HG03060 (cell line): Measurements from ENCODE around the gene TFAM.
A peak's percentile ranks its signal among the peaks of the same experiment; 100 is the strongest.

Experiments
- ATAC-seq: cut with Tn5 transposase; IDR thresholded peaks from one replicate; pipeline ENCODE4 v1.9.1; 2021; ENCODE audit warnings: low read depth, moderate number of reproducible peaks; ENCODE audit not compliant: unreplicated experiment

TFAM gene

DNA sequence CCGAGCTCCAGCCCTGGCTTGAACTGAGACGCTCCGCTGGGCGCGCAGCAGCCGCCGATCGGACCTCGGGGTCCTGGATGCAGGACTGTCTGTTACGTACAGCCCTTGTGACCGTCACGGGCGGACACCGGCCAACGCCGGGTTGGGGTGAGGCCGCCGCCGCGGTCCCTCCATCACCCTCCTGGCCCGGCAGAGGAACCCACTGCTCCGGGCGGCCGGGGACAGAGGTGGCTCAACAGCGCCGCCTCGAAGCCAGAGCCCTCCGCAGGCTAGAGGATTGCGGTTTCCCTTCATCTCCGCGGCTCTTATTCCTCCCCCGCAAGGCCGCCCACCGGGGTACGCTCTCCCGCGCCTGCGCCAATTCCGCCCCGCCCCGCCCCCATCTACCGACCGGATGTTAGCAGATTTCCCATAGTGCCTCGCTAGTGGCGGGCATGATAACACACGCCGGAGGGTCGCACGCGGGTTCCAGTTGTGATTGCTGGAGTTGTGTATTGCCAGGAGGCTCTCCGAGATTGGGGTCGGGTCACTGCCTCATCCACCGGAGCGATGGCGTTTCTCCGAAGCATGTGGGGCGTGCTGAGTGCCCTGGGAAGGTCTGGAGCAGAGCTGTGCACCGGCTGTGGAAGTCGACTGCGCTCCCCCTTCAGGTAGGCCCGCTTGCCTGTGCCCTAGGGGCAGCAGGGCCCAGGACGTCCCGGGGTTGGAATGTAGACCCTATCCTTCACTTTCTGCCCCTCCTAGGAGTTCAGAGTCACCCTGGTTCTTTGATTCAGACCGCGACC is at the start of gene TFAM:
Gene TFAM, plus strand, starts transcription at position 412 of the 785 bp plus-strand sequence. Its CDS starts 138 bp downstream, at position 550.
- peak; percentile 47 for ATAC-seq

DNA sequence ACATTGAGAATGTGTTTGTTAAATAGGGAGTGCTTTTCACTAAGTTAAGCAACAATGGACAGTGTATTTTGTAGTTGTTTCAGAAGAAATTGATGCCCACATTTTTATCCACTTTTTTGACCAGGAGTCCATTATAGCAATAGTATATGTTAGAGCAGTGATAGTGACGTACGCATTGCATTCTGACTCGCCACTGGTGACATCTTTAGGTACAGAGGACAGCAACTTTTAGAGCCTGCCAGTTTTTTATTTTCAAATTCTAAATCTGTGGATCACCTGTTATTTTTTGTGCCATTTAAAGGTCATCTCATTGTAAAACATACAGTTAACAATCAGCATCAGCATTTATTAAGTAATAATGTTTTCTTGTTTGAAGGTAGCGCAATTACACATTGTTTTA is 49.0 kb upstream of the TFAM start:
- no peak for ATAC-seq

DNA sequence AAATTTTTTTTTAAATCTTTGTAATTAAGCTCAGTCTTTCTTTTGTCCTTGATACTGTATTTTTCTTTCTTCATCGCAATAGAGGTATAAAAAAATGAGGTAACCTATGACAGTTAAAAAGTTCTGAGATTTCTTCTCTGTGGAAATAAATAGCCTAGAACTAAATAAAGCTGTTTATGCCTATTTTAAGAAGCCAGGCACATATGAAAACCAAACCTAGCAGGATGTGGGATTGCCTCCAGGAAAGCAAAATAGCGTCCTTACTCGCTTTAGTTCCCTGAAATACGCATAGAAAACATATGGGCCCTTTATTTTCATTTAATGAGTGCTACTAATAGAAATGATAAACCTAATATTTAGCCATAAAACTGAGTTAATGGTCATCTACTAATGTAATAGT is 43.8 kb upstream of the TFAM start:
- ATAC-seq, result no peak

DNA sequence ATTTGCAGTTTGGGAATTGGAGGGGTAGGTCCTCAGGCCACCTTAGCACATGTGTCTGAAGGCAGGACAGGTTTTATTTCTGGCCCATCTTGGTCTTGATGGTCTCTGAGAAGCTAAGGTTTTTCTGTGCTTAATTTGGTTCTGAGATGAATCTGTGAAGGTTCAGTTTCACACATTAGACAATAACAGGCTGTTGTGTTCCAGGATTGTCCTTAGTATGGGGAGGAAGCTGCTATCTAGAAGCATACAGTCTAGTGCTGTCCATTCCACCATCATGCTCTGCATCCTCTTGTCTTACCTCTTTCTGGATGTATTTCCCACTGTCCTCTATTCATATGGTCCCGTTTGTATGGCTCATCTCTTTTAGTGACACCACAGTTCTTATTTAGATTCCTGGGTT is 43.3 kb upstream of the TFAM start:
- no peak for ATAC-seq

DNA sequence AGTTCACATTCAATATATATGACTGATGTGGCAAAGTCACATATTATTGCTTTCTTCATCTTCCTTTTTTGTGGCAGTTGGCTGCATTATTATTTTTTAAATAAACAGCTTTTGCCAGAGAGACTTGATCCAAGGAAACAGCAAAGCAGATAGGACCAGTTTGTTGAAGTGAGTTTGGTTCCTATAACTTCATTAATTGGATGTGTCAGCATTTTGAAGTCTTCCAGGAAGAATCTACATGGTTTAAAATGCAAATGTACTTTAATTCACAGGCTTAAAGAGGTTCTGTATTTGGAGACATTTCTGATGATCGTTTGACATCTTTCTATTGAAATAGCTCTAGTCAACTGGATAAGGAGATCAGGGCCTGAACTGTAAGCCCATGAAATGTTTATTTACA is 37.2 kb upstream of the TFAM start:
- ATAC-seq, result no peak

DNA sequence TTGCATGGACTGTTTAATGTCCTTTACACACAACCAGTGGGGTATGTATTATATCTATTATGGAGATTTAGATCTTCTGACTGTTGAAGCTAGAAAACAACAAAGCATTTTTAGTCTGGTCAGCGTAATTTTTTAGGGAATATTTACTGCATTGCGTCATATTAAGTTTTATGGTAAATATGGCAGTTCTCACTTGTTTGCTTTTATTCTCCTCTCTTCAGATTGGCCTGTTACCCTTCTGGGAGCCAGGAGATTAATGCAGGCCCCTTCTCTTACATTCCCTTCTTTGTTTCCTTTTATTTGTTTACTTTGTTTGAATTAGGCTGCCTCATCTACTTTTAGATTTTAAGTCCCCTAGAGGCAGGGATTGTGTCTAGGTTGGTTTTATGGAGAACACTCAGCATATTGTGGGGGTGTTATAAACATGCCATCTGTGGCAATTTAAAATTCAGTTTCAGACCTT is 36.6 kb upstream of the TFAM start:
- no peak for ATAC-seq

DNA sequence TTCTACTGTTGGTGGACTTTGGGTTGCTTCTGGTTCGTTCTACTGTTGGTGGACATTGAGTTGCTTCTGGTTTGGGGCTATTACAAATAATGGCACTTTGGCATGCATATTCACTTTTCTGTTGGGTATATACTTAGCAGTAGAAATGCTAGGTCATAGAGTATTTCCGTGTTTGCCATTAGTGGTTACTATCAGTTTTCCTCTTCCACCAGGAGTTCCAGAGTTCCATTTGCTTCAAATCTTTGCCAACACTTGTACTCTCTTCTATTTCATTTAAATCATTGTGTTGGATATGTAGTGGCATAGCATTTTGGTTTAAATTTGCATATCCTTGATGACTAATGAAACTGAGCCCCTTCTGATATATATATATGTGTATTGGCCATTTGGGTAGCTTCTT is 35.2 kb upstream of the TFAM start:
- ATAC-seq, result no peak

DNA sequence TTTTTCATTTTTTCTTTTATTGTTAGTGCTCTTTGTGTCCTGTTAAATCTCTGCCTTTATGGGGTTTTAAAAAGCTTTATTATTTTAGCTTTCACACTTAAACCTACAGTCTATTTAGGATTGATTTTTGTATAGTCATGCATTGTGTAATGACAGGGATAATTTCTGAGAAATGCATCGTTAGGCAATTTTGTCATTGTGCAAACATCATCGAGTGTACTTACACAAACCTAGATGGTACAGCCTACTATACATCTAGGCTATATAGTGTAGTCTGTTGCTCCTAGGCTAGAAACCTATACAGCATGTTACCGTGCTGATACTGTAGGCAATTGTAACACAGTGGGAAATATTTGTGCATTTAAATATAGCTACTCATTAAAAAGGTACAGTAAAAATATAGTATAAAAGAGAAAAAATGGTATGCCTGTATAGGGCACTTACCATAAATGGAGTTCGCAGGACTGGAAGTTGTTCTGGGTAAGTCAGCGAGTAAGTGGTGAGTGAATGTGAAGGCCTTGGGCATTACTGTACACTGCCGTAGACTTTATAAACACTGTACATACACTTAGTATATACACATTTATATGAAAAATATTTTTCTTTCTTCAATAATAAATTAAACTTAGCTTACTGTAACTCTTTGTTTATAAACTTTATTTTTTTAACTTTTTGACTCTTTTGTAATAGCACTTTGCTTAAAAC is 34.4 kb upstream of the TFAM start:
- no peak for ATAC-seq

DNA sequence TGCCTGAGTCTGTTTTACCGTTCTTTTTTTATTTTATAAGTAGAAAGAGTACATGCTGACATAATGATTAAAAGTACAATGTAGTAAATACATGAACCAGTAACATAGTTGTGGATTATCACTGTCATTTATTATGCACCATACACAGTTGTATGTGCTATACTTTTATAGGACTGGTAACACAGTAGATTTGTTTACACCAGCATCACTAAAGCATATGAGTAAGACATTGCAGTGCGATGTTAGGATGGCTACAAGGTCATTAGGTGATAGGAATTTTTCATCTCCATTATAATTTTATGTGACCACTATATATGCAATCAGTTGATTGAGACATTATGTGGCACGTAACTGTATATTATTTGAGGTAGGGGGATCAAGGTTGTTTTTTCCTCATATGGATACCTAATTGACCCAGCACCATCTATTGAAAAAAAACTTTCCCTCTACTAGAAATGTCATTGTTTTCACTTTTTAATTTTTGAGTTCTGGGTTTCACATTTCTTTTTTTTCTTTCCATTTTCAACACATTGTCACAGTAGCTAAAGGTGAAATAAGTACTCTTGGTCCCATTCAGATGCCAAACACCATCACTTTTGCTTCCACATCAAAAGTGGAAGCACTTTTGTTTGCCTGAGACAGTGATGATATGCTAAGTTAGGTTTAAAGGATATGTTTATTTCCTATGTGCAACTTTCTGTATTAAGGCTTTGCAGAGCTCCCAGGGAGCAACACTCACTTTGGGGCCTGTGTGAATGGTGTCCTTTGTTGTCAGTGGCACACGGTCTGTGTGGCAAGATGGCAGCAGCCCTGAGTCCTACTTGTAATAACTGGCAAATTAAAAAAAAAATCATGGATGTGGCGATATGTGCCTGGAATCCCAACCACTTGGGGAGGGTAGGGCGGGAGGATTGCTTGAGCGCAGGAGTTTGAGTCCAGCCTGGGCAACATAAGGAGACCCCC is 33.3 kb upstream of the TFAM start:
- no peak for ATAC-seq

DNA sequence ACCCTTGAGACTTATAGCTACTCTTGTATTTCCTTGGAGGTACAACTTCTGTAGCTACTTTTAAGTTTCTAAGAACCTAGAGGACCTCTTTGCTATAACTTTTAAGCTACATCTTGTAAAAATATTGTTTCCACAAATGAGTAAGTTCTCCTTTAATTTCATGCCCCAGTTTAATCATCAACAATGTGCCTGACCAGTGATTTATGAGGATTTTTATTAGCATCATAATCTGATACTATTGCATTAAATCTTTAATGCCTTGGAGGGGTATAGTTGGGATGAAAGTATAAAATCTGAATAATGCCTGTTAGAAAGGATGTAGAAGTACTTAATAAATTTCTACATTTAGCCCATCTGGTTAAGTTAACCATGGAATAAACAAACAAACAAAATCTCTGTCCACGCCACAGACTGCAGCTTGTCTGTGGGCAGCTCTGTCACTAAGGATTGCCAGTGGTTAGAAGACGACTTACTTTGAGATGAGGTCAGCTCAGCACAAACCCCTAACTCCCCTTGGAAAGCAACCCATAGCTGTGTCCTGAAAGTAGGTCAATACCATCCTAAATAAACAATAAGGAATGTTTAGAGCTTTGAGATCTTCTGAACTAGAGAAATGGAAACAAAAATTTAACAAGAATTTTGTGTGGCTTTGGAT is 32.1 kb upstream of the TFAM start:
- ATAC-seq, result no peak

DNA sequence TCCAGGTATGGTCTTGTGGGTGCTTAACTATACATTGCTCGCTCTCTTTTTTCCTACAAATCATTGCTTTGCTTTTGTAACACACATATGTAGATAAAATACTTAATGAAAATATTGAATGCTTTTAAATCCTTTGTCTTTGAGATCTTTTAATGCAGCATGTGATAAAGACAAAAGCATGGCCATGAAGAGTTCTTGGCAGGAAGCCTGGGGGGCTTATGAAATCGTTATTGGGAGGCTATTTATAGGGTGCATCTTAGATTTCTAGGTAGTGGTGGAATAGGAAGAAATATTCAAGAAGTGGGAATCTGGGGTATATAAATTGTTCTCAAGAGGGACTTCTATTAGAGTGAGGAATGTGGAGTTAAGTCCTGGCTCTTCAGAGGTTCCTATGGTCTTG is 28.5 kb upstream of the TFAM start:
- ATAC-seq, result no peak

DNA sequence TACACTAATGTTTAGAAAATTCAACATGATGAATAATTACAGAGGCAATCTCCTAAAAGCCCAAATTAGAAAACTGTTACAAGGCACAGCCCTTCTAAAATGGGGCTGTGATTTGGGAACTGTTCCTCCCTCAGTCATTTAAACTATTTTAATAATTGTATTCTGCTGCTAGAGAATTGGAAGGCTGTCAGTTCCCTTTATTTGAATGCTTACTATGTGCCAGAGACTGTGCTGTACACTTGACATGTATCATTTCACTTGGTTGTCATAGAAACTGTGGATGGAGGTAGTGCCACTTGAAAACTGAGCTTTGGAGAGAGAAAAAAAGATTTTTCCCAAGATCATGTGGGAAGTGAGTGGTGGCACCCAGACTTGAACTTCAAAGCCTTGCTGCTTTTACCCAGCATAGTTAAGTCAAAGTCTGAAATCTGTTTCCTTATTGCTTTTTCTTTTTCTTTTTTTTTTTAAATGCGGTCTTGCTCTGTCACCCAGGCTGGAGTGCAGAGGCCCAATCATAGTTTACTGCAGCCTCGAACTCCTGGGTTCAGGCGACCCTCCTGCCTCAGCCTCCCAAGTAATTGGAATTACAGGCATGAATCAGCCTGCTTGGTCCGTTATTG is 26.8 kb upstream of the TFAM start:
- ATAC-seq, result no peak

DNA sequence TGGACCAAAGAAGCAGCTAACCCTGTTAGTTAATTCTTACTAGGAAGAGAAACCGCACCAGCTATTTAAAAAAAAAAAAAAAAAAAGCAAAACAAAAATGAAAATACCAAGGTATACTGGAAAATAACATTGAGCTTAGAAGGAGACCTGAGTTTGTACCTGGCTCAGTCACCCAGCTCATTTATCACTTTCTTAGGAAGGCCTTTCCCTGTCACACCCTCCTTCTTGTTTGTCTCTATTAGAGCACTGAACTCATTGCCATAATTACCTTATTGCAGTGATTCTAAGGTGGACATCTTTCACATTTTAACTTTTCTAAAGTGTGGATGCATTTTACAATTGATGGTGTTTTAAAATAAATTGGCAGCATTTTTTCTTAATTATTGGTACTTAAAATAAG is 26.3 kb upstream of the TFAM start:
- ATAC-seq, result no peak

DNA sequence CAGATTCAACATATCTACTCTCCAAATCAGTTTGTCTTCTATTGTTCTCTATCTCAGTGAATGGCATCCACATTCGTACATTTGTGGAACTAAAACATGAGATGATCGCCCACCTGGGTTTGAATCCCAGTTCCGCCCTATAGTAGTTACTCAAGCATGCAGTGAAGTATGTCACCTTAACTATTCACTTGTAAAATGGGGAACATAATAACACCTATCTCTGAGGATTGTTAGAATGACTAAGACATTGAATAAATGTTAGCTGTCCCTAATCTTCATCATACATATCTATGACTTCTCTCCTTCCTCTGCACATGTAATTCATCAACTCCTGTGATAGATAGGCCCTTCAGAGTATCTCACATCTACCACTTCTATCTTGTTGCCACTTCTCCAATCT is 25.7 kb upstream of the TFAM start:
- no peak for ATAC-seq

DNA sequence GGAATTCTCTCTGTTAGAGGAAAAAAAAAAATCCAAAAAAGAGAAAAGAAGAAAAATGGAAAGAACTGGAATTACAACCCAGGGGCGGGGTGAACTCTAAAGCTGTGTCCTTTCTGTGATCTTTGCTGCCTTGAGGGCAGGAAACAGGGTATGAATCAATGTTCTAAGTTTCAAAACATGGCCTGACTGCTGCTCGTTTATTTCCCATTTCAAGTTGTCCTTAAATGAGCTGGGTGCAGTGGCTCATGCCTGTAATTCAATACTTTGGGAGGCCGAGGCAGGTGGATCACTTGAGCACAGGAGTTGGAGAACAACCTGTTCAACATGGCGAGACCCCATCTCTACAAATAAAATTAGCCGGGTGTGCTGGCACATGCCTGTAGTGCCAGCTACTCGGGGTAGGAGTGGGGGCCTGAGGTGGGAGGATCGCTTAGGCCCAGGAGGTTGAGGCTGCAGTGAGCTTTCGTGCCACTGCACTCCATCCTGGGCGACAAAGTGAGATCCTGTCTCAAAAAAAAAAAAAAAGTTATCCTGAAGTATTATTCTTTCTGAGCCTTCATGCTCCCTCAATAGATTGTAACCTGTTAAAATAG is 24.7 kb upstream of the TFAM start:
- no peak for ATAC-seq

DNA sequence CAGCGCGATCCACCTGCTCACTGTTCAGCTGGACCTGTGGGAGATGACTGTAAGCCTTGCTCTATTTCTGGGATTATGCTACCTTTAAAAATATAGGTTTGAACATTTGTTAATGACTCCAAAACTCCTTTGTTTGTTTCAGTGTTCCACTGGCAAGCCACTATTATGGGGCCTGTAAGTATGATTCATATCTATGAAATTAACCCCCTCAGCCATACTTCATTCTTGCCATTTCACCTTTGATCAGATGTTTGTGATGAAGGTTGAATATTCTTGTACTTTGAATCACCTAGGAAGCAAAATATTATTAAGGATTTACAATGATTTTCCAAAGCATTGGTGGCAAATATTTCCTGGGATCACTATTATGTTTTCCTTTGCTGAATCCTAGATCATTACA is 23.9 kb upstream of the TFAM start:
- no peak for ATAC-seq

DNA sequence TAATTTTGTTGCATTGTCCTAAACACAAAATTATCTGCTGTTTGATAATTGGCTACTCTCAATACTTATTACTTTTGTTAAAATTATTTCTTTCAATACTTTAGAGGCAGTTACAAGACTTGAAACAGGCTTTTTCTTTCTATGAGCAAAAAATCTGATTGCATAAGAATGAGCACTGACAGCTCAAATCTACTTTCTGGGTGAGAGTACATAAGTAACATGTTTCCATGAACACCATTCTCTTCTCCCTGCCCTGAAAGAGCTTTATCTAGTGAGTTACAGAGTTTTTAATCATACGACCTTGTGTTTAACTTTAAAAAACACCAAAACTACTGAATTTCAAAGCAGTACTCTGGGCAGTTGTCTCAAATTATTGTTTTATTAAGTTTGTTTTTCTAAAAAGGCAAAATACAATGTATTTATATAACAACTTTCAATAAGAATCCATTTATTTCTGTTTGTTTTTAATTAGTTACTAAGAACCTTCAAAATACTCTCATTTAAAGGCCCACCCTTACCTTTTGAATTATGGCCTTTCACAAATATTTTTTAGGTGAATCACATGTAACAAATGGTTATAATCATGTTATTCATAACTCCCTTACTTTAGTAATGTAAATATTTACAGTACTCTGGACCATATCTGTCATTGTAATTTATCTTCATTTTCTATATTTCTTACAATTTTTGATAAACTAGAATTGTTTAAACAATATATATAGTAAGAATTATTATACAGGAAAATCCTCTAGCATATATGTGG is 23.0 kb upstream of the TFAM start:
- ATAC-seq, result no peak

DNA sequence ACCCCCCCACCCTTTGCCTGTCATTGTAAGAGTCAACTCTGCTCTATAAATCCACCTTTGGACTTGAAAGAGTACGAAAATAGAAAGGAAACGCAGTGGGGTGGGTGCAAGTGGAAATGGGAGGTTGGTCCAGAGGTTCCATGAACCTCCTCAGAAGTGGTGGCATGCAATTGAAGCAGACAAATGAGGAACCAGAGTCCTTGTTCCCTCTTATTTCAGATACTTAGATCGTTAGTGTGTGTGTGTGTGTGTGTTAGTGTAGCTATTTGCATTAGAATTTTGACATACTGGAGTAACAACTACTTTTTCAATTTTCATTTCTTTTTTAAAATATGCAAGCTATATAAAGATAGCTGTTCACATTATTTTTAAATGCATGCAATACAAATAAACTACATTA is 18.1 kb upstream of the TFAM start:
- no peak for ATAC-seq

DNA sequence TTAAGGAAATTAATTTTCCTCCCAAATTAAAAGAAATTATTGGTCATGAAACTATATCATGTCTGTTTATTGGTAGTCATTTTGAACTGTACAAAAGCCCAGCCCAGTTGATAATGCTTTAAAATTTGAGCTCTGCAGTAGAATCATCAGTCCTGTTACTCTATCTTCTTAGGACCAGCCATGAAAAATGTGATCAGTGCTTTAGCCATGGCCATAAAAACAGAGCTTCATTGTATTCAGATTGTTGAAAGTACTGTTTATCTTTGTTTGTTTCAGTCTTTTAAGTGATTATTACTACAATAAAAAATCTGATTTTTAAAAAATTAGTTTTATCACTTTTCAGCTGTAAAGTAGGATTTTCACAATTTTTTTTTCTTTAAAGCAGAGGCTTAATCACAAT is 13.7 kb upstream of the TFAM start:
- no peak for ATAC-seq
